ENCODE results near the gene EMD. TPM values are rescaled to one million over a fixed set of nuclear protein-coding genes. Genes with fewer than 3 reads are reported as not detected.

EMD gene
- total RNA-seq, 4 donors from 2014 or later = 41.0 to 58.6 (median 50.6) TPM

DNA sequence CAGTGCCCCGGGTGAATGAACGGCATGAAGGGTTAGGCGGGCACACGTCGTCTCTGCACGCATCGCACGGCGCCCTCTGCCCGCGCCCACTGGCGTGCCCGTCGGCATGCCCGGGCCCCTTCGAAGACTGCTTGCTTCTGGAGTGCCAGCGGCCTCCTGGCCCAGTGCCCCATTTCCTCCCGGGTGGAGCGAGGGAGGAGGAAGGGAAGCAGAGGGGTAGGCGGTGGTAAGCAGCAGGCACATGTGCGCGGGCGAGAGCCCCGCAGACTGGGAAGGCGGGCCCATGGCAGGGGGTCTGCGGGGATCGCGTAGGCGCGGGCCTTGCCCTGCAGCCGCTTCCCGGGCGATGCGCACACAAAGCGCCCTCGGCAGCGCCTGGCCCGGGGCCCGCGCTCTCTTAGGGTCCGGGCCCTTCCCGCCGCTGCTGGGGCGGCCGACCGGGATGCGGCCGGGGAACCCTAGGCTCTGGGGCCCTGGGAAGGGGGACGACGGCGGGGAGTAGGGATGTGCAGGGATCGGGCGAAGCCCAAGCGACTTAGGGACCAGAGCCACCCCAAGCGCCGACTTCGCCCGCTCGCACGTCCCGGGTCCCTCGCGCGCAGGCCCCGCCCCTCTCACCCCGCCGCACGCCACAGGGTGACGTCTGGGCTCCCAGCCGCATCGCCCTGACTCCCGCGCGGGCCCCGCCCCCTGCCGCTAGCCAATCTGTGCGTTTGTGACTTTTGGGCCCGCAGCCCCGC is 866 bp upstream of the EMD start:
- Histone ChIP-seq H3K4me1 (peaks cover 0 to 53% (median 11%) of the 10 kb centered on the region in 3 donors), H3K27me3 (no peaks in the 10 kb centered on the region), H3K4me3 (peak overlapping the region; percentile 58 to 84), H3K36me3 (peaks cover 0 to 5% of the 10 kb centered on the region in 2 donors), H3K9me3 (no peaks in the 10 kb centered on the region), H3K27ac (peak overlapping the region; percentile 94 to 100 (median 98))
- no peak for ATAC-seq
- TF ChIP-seq POLR2AphosphoS5 (IDR thresholded peaks at IDR 0.05) = peak; percentile 82
- TF ChIP-seq, protein P1, sequence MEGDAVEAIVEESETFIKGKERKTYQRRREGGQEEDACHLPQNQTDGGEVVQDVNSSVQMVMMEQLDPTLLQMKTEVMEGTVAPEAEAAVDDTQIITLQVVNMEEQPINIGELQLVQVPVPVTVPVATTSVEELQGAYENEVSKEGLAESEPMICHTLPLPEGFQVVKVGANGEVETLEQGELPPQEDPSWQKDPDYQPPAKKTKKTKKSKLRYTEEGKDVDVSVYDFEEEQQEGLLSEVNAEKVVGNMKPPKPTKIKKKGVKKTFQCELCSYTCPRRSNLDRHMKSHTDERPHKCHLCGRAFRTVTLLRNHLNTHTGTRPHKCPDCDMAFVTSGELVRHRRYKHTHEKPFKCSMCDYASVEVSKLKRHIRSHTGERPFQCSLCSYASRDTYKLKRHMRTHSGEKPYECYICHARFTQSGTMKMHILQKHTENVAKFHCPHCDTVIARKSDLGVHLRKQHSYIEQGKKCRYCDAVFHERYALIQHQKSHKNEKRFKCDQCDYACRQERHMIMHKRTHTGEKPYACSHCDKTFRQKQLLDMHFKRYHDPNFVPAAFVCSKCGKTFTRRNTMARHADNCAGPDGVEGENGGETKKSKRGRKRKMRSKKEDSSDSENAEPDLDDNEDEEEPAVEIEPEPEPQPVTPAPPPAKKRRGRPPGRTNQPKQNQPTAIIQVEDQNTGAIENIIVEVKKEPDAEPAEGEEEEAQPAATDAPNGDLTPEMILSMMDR (IDR thresholded peaks at IDR 0.05) = no peak
- no peak for TF ChIP-seq EP300 (IDR thresholded peaks at IDR 0.05)
- TF ChIP-seq POLR2A (IDR thresholded peaks at IDR 0.05) = peak; percentile 84 to 88
- 19% methylated on average over 23 of the region's 79 CpGs; no CpG with 5 or more reads in 1 of the 2 donors for WGBS, 2 donors (ENCODE audit: low coverage in 1 of 2)

DNA sequence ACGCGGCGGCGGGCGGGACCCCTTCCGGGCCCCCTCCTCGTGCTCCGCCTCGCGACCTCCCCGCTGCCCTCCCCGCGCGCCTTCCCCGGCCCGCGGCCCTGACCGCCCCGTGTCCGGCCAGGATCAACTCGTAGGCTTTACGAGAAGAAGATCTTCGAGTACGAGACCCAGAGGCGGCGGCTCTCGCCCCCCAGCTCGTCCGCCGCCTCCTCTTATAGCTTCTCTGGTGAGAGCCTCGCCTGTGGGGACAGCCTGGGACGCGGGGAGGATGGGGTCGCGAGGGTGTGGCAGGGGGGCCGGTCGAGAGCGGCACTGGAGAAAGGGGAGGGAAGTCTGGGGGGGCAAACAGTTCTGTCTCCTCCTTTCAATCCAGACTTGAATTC is 465 bp downstream of the EMD start:
- no peak for TF ChIP-seq POLR2A (IDR thresholded peaks at IDR 0.05)
- TF ChIP-seq, protein P1 (IDR thresholded peaks at IDR 0.05) = no peak
- TF ChIP-seq POLR2AphosphoS5 (IDR thresholded peaks at IDR 0.05) = no peak
- no peak for TF ChIP-seq EP300 (IDR thresholded peaks at IDR 0.05)
- H3K4me1 ChIP-seq = peaks cover 0 to 57% (median 8%) of the 10 kb centered on the region in 3 donors
- ATAC-seq = no peak
- no peaks in the 10 kb centered on the region for H3K9me3 ChIP-seq
- H3K27ac ChIP-seq = peak overlapping the region; percentile 97 to 100 (median 98)
- no peaks in the 10 kb centered on the region for H3K27me3 ChIP-seq
- WGBS, 2 donors (ENCODE audit: low coverage in 1 of 2) = no CpG with 5 or more reads among the region's 38 CpGs
- H3K36me3 ChIP-seq = peaks cover 0 to 5% of the 10 kb centered on the region in 2 donors
- peak overlapping the region; percentile 81 to 98 for H3K4me3 ChIP-seq

DNA sequence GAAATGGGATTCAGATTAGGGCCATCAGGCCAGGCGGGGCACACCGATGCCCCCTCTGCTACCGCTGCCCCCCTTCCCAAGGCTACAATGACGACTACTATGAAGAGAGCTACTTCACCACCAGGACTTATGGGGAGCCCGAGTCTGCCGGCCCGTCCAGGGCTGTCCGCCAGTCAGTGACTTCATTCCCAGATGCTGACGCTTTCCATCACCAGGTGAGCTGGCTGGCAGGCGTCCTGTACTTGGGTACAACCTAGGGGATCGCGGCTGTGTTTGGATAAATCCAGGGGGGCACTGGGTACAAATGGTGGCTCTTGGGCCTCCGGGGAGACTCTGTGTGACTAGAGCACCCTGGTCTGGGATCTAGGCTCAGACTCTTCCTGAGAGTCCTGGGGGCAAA is 1.1 kb downstream of the EMD start:
- Histone ChIP-seq H3K4me3 (peak overlapping the region; percentile 81 to 98), H3K36me3 (peaks cover 0 to 5% of the 10 kb centered on the region in 2 donors), H3K27me3 (no peaks in the 10 kb centered on the region), H3K27ac (peak overlapping the region; percentile 97 to 100 (median 98)), H3K4me1 (peaks cover 0 to 58% (median 8%) of the 10 kb centered on the region in 3 donors), H3K9me3 (no peaks in the 10 kb centered on the region)
- no peak for TF ChIP-seq EP300 (IDR thresholded peaks at IDR 0.05)
- TF ChIP-seq POLR2A (IDR thresholded peaks at IDR 0.05) = no peak
- no peak for TF ChIP-seq POLR2AphosphoS5 (IDR thresholded peaks at IDR 0.05)
- TF ChIP-seq, protein P1 (IDR thresholded peaks at IDR 0.05) = no peak
- ATAC-seq = no peak
- 0% methylated on average over 1 of the region's 13 CpGs; no CpG with 5 or more reads in 1 of the 2 donors for WGBS, 2 donors (ENCODE audit: low coverage in 1 of 2)

- no peak for ATAC-seq
- Histone ChIP-seq H3K9me3 (no peaks in the 10 kb centered on the region), H3K4me3 (peak overlapping the region in 1 of 2 donors; percentile 81), H3K27ac (peak overlapping the region; percentile 97 to 100 (median 98)), H3K4me1 (peaks cover 0 to 58% (median 8%) of the 10 kb centered on the region in 3 donors), H3K36me3 (peaks cover 0 to 5% of the 10 kb centered on the region in 2 donors), H3K27me3 (no peaks in the 10 kb centered on the region)
- TF ChIP-seq EP300 (IDR thresholded peaks at IDR 0.05) (no peak), POLR2AphosphoS5 (IDR thresholded peaks at IDR 0.05) (no peak), POLR2A (IDR thresholded peaks at IDR 0.05) (no peak)
- TF ChIP-seq, protein P1 (IDR thresholded peaks at IDR 0.05) = no peak
- 69 to 72% methylated on average over 5 to 13 of the region's 14 CpGs for WGBS, 2 donors (ENCODE audit: low coverage in 1 of 2)
Observed at GRCh38 chrX:154380787-154381186, 1.7 kb downstream of the EMD start.
